Panc1 (cell line): ENCODE measurements around the gene GATA6.

ENCODE experiments used
- CTCF ChIP-seq: fragments of 450-650 bp; IDR thresholded peaks from 2 replicates; pipeline ENCODE4 v1.5.1; 2017; ENCODE audit warnings: mild to moderate bottlenecking
- POLR2AphosphoS5 ChIP-seq: IDR thresholded peaks from 2 replicates; pipeline ENCODE4 v1.6.1; 2012; ENCODE audit warnings: mild to moderate bottlenecking, low read depth, low read length, moderate library complexity

GRCh38 chr18:22183698-22184170 is 14.3 kb downstream of the GATA6 start:
- TF ChIP-seq POLR2AphosphoS5 (no peak), CTCF (no peak)
